IMR-90 (cell line): ENCODE data around the gene OGFOD1. TPM values are rescaled to one million over a fixed set of nuclear protein-coding genes. Genes with fewer than 3 reads are reported as not detected.

Experiments used
- ATAC-seq: fragments of 200-7000 bp; cut with Tn5 transposase; 2 replicates; pipeline ENCODE4 v1.9.1; 2020; ENCODE audit warnings: low read depth, mild to moderate bottlenecking, moderate library complexity
- BruUV-seq: library from RNA; stranded (reverse); fragments of 400-500 nt; replicated peaks from 2 replicates; lab custom pipeline; 2021; lab: Mats Ljungman, UMichigan
- CTCF ChIA-PET: fragments of 300-600 bp; formaldehyde crosslinking; extraction: SDS; loops from one replicate; lab custom pipeline; 2021; ENCODE audit warnings: antibody characterized with exemption; lab: Yijun Ruan, JAX
- POLR2A ChIA-PET: fragments of 300-600 bp; sonication (Branson Sonifier 250); formaldehyde crosslinking; loops from one replicate; lab custom pipeline; 2022; ENCODE audit warnings: antibody characterized with exemption; ENCODE audit not compliant: unreplicated experiment; lab: Charles Lee
- DNase-seq: peaks from one replicate; pipeline ENCODE4 v3.0.0; 2013
- H2AFZ ChIP-seq: replicated peaks from 2 replicates; pipeline ENCODE3; 2013; ENCODE audit warnings: low read length, mild to moderate bottlenecking; ENCODE audit not compliant: poor library complexity
- H2AK5ac ChIP-seq: 2 replicates; pipeline ENCODE4 v1.6.1; 2013; ENCODE audit warnings: low read depth, low read length, inconsistent platforms
- H2AK9ac ChIP-seq: replicated peaks from 2 replicates; pipeline ENCODE3; 2013; ENCODE audit warnings: mild to moderate bottlenecking, low read depth, low read length, moderate library complexity; ENCODE audit not compliant: poor library complexity
- H2BK120ac ChIP-seq: 2 replicates; pipeline ENCODE4 v1.6.1; 2013; ENCODE audit warnings: low read depth, low read length, inconsistent platforms
- H2BK15ac ChIP-seq: 3 replicates; pipeline ENCODE4 v1.6.1; 2013; ENCODE audit warnings: low read depth, low read length, inconsistent platforms
- H2BK20ac ChIP-seq: 2 replicates; pipeline ENCODE4 v1.6.1; 2013; ENCODE audit warnings: low read depth, mild to moderate bottlenecking, inconsistent platforms, low read length, moderate library complexity
- H2BK5ac ChIP-seq: 2 replicates; pipeline ENCODE4 v1.6.1; 2013; ENCODE audit warnings: mild to moderate bottlenecking, low read depth, low read length, inconsistent platforms; ENCODE audit not compliant: poor library complexity, severe bottlenecking
- H3K14ac ChIP-seq: replicated peaks from 2 replicates; pipeline ENCODE4 v1.6.1; 2013; ENCODE audit warnings: low read depth, low read length, inconsistent platforms
- H3K18ac ChIP-seq: 2 replicates; pipeline ENCODE4 v1.6.1; 2013; ENCODE audit warnings: low read depth, low read length, control low read depth
- H3K23ac ChIP-seq: 2 replicates; pipeline ENCODE4 v1.6.1; 2013; ENCODE audit warnings: low read depth, low read length, inconsistent platforms
- H3K27ac ChIP-seq: 2 replicates; pipeline ENCODE4 v1.5.1; 2013; ENCODE audit warnings: mild to moderate bottlenecking, control low read depth, low read length; ENCODE audit not compliant: insufficient read depth
- H3K27me3 ChIP-seq: 2 replicates; pipeline ENCODE4 v1.6.1; 2013; ENCODE audit warnings: low read length; ENCODE audit not compliant: control insufficient read depth, insufficient read depth
- H3K36me3 ChIP-seq: 2 replicates; pipeline ENCODE4 v1.6.1; 2013; ENCODE audit warnings: low read length, mixed read lengths; ENCODE audit not compliant: control insufficient read depth, insufficient read depth
- H3K4ac ChIP-seq: 2 replicates; pipeline ENCODE4 v1.6.1; 2013; ENCODE audit warnings: low read depth, low read length, inconsistent platforms
- H3K4me1 ChIP-seq: 2 replicates; pipeline ENCODE4 v1.6.1; 2013; ENCODE audit warnings: low read length, mixed read lengths; ENCODE audit not compliant: control insufficient read depth, insufficient read depth
- H3K4me2 ChIP-seq: 2 replicates; pipeline ENCODE4 v1.6.1; 2013; ENCODE audit warnings: low read depth, mild to moderate bottlenecking, control low read depth, low read length, moderate library complexity
- H3K4me3 ChIP-seq: 2 replicates; pipeline ENCODE4 v1.5.1; 2013; ENCODE audit warnings: low read depth, mild to moderate bottlenecking, control low read depth, low read length, moderate library complexity; ENCODE audit not compliant: insufficient read depth
- H3K56ac ChIP-seq: 2 replicates; pipeline ENCODE4 v1.6.1; 2013; ENCODE audit warnings: low read length, inconsistent platforms; ENCODE audit not compliant: insufficient read depth; ENCODE audit errors: extremely low read depth
- H3K79me1 ChIP-seq, 2 experiments: 2 replicates each; pipeline ENCODE4 v1.6.1; 2013; ENCODE audit warnings: low read length in 2 of 2, inconsistent platforms in 1 of 2, low read depth in 1 of 2
- H3K9ac ChIP-seq: 2 replicates; pipeline ENCODE4 v1.6.1; 2013; ENCODE audit warnings: low read depth, low read length, control low read depth
- H3K9me1 ChIP-seq: 2 replicates; pipeline ENCODE4 v1.6.1; 2013; ENCODE audit warnings: low read length, inconsistent platforms; ENCODE audit not compliant: insufficient read depth
- H3K9me3 ChIP-seq: 2 replicates; pipeline ENCODE4 v1.6.1; 2013; ENCODE audit warnings: low read length; ENCODE audit not compliant: control insufficient read depth, insufficient read depth
- H4K20me1 ChIP-seq: 2 replicates; pipeline ENCODE4 v1.6.1; 2013; ENCODE audit warnings: low read length, inconsistent platforms; ENCODE audit not compliant: insufficient read depth
- H4K5ac ChIP-seq: 2 replicates; pipeline ENCODE4 v1.6.1; 2013; ENCODE audit warnings: mild to moderate bottlenecking, low read depth, low read length, control low read depth
- H4K8ac ChIP-seq, 2 experiments: 2 replicates each; pipeline ENCODE4 v1.6.1; 2013; ENCODE audit warnings: low read depth in 2 of 2, low read length in 2 of 2, control low read depth in 1 of 2, inconsistent platforms in 1 of 2
- H4K91ac ChIP-seq: 2 replicates; pipeline ENCODE4 v1.6.1; 2013; ENCODE audit warnings: low read depth, low read length, inconsistent platforms; ENCODE audit not compliant: insufficient read depth
- BHLHE40 ChIP-seq: fragments of 150-350 bp; IDR thresholded peaks from 2 replicates; pipeline ENCODE4 v1.6.1; 2016; ENCODE audit warnings: mild to moderate bottlenecking, low read depth, low read length
- CEBPB ChIP-seq: IDR thresholded peaks from 2 replicates; pipeline ENCODE4 v1.6.1; 2012; ENCODE audit warnings: low read depth, low read length, improper control_type of control experiment
- CHD1 ChIP-seq: IDR thresholded peaks from 2 replicates; pipeline ENCODE4 v1.6.1; 2012; ENCODE audit warnings: low read depth, low read length, improper control_type of control experiment
- CTCF ChIP-seq: conservative IDR thresholded peaks from 2 replicates; pipeline ENCODE4 v1.5.1; 2012; ENCODE audit warnings: mild to moderate bottlenecking, low read depth, low read length, improper control_type of control experiment
- ELK1 ChIP-seq: fragments of 150-350 bp; IDR thresholded peaks from 2 replicates; pipeline ENCODE4 v1.6.1; 2016; ENCODE audit warnings: low read depth, mild to moderate bottlenecking, low read length, moderate library complexity, borderline replicate concordance
- MAFK ChIP-seq: IDR thresholded peaks from 2 replicates; pipeline ENCODE4 v1.6.1; 2012; ENCODE audit warnings: low read depth, low read length, improper control_type of control experiment
- MXI1 ChIP-seq: IDR thresholded peaks from 2 replicates; pipeline ENCODE4 v1.6.1; 2012; ENCODE audit warnings: low read depth, mild to moderate bottlenecking, low read length, moderate library complexity, borderline replicate concordance
- NFE2L2 ChIP-seq: fragments of 150-350 bp; IDR thresholded peaks from 2 replicates; pipeline ENCODE4 v1.6.1; 2016; ENCODE audit warnings: low read depth, mild to moderate bottlenecking, low read length
- POLR2A ChIP-seq: IDR thresholded peaks from 2 replicates; pipeline ENCODE4 v1.6.1; 2012; ENCODE audit warnings: mild to moderate bottlenecking, low read depth, low read length
- RFX5 ChIP-seq: IDR thresholded peaks from 2 replicates; pipeline ENCODE4 v1.8.0; 2012; ENCODE audit warnings: low read depth, mild to moderate bottlenecking, low read length, moderate library complexity
- SMC3 ChIP-seq: fragments of 150-350 bp; IDR thresholded peaks from 2 replicates; pipeline ENCODE4 v1.6.1; 2016; ENCODE audit warnings: low read depth, mild to moderate bottlenecking, antibody characterized with exemption, low read length, moderate library complexity
- USF2 ChIP-seq: fragments of 150-350 bp; IDR thresholded peaks from 2 replicates; pipeline ENCODE4 v1.6.1; 2017; ENCODE audit warnings: mild to moderate bottlenecking, antibody characterized with exemption, low read length, low read depth
- WGBS, 2 experiments: methylation state at CpG; one replicate each; pipeline versions ENCODE4 v1.1.5 to v1.1.7; 2013; ENCODE audit warnings: missing lambda C conversion rate in 2 of 2; ENCODE audit not compliant: insufficient read length in 1 of 2; ENCODE audit errors: extremely low coverage in 2 of 2; 5-methylcytosine and 5-hydroxymethylcytosine counted together
- dilution Hi-C: fragments of 300-500 bp; cut with HindIII; formaldehyde crosslinking; loops from one replicate; pipeline ENCODE4 v1.14.3; 2018; ENCODE audit warnings: low sequenced_read_pairs; ENCODE audit not compliant: unreplicated experiment
- in situ Hi-C: fragments of 300-500 bp; cut with MboI; formaldehyde crosslinking; loops from 3 replicates; pipeline ENCODE4 v1.14.3; 2019; ENCODE audit warnings: low sequenced_read_pairs, inconsistent platforms, mixed read lengths
- intact Hi-C: fragments of 100-400 bp; cut with micrococcal nuclease; formaldehyde crosslinking; loops from 2 replicates; pipeline ENCODE4 v1.10.0; 2022
- polyA plus RNA-seq, 3 experiments: library from polyadenylated mRNA; depleted of rRNA; stranded (reverse); fragments of >200 nt; gene quantifications; 2 replicates each; pipeline ENCODE4 v1.2.3, GENCODE V29; 2012; ENCODE audit warnings: low replicate concordance in 1 of 3
- total RNA-seq: library from RNA; depleted of rRNA; stranded (reverse); fragments of >200 nt; gene quantifications from 2 replicates; pipeline ENCODE4 v1.2.3, GENCODE V29; 2012

The OGFOD1 gene
- total and polyA plus RNA-seq, 2 of the 4 experiments (the other 2 are of a cell fraction): 43.5 to 103 TPM

GRCh38 chr16:56415875-56416274 is 35.5 kb upstream of the OGFOD1 start:
- H4K20me1 ChIP-seq: peaks cover 36% of the 10 kb centered on the region
- dilution Hi-C loops: no loop called here
- no peak overlapping the region for H4K91ac ChIP-seq
- no peak overlapping the region for H3K4me3 ChIP-seq
- ChIA-PET POLR2A (no interaction called here), CTCF (no interaction called here)
- H3K23ac ChIP-seq: no peak overlapping the region
- in situ Hi-C loops: no loop called here
- peaks cover 5% of the 10 kb centered on the region for H3K36me3 ChIP-seq
- peaks cover 27 to 69% of the 10 kb centered on the region in 2 experiments for H3K79me1 ChIP-seq
- peaks cover 12% of the 10 kb centered on the region for H3K9me1 ChIP-seq
- WGBS, 2 experiments: 100% methylated on average over 3 of the region's 4 CpGs; no CpG with 5 or more reads in 1 of the 2 experiments
- no peak overlapping the region for H4K5ac ChIP-seq
- intact Hi-C loops: no loop called here
- H2AK9ac ChIP-seq: no peak overlapping the region
- ATAC-seq: no peak
- no peak overlapping the region for H3K18ac ChIP-seq
- no peaks in the 10 kb centered on the region for H3K27me3 ChIP-seq
- H3K56ac ChIP-seq: no peak overlapping the region
- H2AK5ac ChIP-seq: no peak overlapping the region
- H2AFZ ChIP-seq: no peak overlapping the region
- H2BK20ac ChIP-seq: no peak overlapping the region
- H3K4me2 ChIP-seq: no peak overlapping the region
- no peak overlapping the region for H4K8ac ChIP-seq
- no peaks in the 10 kb centered on the region for H3K9me3 ChIP-seq
- H3K14ac ChIP-seq: no peak overlapping the region
- no peak for DNase-seq
- no peak overlapping the region for H3K9ac ChIP-seq
- no TSS peak for BruUV-seq
- H3K27ac ChIP-seq: no peak overlapping the region
- TF ChIP-seq MXI1: no peak
- TF ChIP-seq CTCF: no peak
- TF ChIP-seq BHLHE40: no peak
- TF ChIP-seq USF2: no peak
- TF ChIP-seq RFX5: no peak
- no peak for TF ChIP-seq CEBPB
- no peak for TF ChIP-seq MAFK
- no peak for TF ChIP-seq SMC3
- no peak for TF ChIP-seq POLR2A
- no peak for TF ChIP-seq NFE2L2
- TF ChIP-seq CHD1: no peak
- no peak for TF ChIP-seq ELK1
- no peak overlapping the region for H2BK15ac ChIP-seq
- no peak overlapping the region for H2BK5ac ChIP-seq
- H3K4ac ChIP-seq: no peak overlapping the region
- H2BK120ac ChIP-seq: no peak overlapping the region
- H3K4me1 ChIP-seq: peaks cover 7% of the 10 kb centered on the region
